GM12891 (cell line): ENCODE results near the gene SOBP.

ENCODE experiments used
- DNase-seq: peaks from one replicate; pipeline ENCODE4 v3.0.0; 2011; ENCODE audit warnings: low spot score; ENCODE audit not compliant: insufficient read length
- FAIRE-seq: peaks from 2 replicates; lab custom pipeline; 2011; peaks lifted over from hg19 to GRCh38; lab: Jason Lieb, UNC
- PAX5 ChIP-seq: IDR thresholded peaks from 2 replicates; pipeline ENCODE4 v1.6.1; 2011; ENCODE audit warnings: low read length, moderate library complexity, mild to moderate bottlenecking; ENCODE audit not compliant: insufficient read depth, severe bottlenecking
- POLR2A ChIP-seq: IDR thresholded peaks from 2 replicates; pipeline ENCODE4 v1.6.1; 2011; ENCODE audit warnings: low read depth, low read length, control low read depth
- POLR2AphosphoS5 ChIP-seq: IDR thresholded peaks from 2 replicates; pipeline ENCODE4 v1.6.1; 2011; ENCODE audit warnings: low read depth, low read length, control low read depth
- POU2F2 ChIP-seq: IDR thresholded peaks from 2 replicates; pipeline ENCODE4 v1.6.1; 2011; ENCODE audit warnings: low read depth, mild to moderate bottlenecking, control low read depth, low read length, moderate library complexity
- SPI1 ChIP-seq: IDR thresholded peaks from 2 replicates; pipeline ENCODE4 v1.6.1; 2011; ENCODE audit warnings: low read depth, low read length, control low read depth
- TAF1 ChIP-seq: IDR thresholded peaks from 2 replicates; pipeline ENCODE4 v1.6.1; 2011; ENCODE audit warnings: low read depth, low read length, control low read depth

SOBP gene

DNA sequence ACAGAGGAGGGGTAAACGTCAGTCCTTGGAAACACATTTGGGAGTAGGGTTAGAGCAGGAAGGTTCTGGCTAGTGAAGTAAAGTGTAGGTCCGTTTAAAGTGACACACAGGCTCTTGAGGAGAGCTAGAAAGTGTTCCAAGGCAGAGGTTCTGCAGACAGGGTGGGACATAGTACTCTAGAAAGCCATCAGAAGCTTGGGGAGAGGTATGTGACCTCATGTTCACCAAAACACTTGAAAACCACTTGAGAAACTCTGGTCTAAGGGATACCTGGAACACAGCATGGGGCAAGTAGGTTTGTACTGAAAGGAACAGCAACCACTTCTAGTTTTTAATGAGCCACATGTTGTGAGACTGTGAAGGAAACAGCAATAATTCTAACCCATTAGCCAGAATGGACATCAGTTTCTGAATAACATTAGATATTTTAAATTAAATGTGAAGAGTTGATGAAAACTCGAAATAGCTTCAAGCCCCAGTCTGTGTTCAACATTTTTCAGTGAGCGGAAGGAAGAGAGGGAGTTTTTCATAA, 49.0 kb downstream of the SOBP start:
- DNase-seq (no peak), FAIRE-seq (no peak)
- TF ChIP-seq POLR2AphosphoS5 (no peak), SPI1 (no peak), PAX5 (no peak), POLR2A (no peak), TAF1 (no peak), POU2F2 (no peak)

DNA sequence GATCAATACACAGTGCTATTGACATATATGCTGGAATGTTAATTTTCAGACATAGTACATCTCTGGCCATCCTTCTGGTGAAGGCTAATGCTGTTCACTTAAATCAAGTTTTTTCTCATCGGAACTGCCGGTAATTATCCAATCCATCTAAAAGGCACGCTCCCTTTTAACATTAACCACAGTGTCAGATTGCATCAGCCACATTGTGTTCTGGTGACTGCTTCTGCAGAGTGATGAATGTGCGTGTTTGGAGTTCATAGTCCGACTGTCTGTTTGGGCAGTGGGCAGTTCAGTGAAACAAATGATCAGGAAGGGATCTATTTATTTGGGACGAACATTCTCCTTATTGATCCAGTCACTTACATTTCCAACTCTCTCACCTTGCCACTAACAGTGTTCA, 49.5 kb downstream of the SOBP start:
- TF ChIP-seq POU2F2 (no peak), POLR2AphosphoS5 (no peak), SPI1 (no peak), POLR2A (no peak), PAX5 (no peak), TAF1 (no peak)
- no peak for FAIRE-seq
- no peak for DNase-seq

DNA sequence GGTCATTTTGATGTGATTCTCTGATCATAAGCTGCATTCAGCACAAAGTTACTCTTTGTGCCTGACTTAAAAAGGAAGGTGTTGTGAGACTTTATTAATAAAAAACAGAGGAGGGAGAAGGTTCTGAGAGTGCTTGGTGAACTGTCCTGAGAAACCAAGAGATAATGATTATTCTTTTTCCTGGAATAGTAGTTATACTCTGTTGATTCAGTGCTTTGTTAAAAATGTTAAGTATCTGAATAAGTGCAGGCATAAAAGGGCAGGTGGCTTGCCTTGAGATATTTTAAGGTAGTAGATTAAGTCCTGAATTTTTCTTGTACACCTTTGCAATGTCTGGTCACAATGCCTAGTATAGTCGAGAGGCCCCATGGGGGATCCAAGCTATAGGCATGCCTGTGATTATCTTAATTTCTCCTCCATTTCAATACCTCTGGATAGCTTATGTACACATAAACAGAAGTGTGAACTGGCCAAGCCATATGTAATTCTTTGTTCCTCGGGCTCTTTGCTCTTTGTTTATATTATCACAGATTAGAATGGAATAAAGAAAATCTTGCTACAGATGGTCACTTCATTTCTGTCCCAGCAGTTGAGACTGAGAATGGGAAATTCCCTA, 50.0 kb downstream of the SOBP start:
- no peak for FAIRE-seq
- TF ChIP-seq POLR2AphosphoS5 (no peak), POU2F2 (no peak), PAX5 (no peak)
- DNase-seq = no peak

DNA sequence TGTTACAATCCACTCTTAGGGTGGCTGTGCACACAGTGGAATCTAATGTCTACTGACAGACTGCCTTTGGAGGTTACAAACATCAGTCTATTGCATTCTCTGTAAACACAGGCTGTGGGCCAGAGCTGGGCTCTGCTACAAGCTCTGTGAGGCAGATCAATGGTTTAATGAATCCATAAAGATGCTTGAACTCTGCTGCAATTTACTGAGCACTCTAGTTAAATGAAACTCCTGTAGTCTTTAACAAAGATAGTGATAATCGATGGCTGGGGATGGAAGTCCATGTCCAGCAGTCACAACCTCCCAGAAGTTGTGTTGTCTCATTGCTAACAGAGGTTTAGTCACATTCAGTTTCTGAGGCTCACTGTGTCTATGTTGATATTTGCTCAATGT, 50.5 kb downstream of the SOBP start:
- no peak for TF ChIP-seq PAX5
- DNase-seq (no peak), FAIRE-seq (no peak)

DNA sequence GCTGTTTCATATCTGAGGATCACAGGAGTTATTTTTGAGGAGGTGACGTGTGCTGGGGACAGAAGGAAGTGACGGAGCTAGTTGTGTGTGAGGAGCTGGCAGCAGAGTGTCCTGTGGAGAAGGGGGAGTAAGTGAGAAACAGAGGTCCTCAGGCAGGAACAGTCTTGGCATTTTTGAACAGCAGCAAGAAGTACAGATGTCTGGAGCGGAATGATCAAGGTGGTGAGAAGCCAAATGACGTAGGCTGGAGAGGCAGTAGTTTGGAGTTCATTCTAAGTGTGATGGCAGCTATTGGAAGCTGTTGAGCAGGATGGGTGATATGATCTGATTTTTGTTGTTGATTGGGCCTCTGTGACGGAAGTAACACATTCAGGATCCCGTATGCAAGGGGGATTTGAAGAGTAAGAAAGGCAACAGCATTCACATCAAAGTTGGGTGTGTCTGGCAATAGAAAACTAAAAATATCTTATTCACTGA, 52.3 kb downstream of the SOBP start:
- no peak for TF ChIP-seq SPI1
- no peak for TF ChIP-seq PAX5
- no peak for TF ChIP-seq POU2F2
- no peak for TF ChIP-seq TAF1
- TF ChIP-seq POLR2AphosphoS5 = no peak
- no peak for TF ChIP-seq POLR2A
- DNase-seq (no peak), FAIRE-seq (no peak)

DNA sequence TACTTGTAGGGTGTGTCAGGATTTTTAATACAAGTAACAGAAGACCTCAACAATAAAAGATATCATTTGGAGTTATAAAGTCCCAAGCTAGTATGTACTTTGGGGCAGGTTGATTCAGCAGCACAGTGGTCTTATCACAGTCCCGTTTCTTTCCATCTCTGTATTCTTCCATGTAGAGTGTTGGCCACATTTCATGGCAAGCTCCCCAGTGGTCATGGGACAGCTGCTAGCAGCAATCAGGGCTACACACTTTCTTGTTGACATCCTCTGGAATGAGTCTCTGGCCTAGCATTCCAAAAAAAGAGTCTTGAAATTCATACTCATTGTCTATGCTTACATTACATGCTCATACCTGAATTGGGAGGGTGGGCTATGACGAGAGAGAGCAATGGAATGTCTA, 53.2 kb downstream of the SOBP start:
- DNase-seq = no peak
- no peak for FAIRE-seq
- no peak for TF ChIP-seq SPI1
- no peak for TF ChIP-seq POU2F2
- no peak for TF ChIP-seq PAX5
- TF ChIP-seq POLR2A = no peak

DNA sequence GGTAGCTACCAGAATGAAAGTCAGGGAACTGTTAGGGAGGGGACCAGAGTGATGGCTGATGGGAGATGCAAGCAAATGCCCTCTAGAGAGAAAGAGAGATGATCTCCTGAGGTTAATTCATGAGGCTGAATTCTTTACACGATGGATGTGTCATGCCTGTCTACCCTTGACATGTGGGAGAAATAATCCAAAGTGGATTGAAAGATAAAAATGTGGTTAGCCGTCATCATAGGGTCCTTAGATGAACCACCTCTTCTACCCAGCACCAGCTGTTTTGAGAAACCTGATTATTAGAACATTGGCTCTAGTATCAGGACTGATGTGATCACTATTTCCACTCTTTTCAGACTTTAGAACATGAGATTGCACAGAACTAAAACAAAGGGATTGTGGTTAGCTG, 53.6 kb downstream of the SOBP start:
- no peak for FAIRE-seq
- TF ChIP-seq SPI1 (no peak), POLR2A (no peak), TAF1 (no peak), POLR2AphosphoS5 (no peak), POU2F2 (no peak), PAX5 (no peak)
- DNase-seq = no peak

DNA sequence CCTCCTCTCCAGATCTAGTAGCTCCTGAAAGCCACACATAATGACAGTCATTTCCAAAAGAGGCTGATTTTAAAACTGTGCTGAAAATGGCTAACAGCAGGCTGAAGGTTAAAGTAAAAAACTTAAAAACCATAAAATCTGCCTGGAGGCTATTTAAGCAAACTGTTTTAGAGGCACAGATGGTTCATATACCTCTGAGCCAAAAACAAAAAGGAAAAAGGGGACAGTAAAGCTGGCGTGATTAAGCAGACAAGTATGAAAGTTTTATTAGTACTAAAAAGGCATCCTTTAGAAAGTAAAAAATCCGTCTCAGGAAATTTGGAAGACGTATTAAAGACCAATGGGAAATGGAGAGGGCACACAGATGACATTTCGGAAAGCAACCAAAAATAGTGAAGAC, 55.8 kb downstream of the SOBP start:
- TF ChIP-seq TAF1 (no peak), SPI1 (no peak), POLR2A (no peak)
- DNase-seq (no peak), FAIRE-seq (no peak)

DNA sequence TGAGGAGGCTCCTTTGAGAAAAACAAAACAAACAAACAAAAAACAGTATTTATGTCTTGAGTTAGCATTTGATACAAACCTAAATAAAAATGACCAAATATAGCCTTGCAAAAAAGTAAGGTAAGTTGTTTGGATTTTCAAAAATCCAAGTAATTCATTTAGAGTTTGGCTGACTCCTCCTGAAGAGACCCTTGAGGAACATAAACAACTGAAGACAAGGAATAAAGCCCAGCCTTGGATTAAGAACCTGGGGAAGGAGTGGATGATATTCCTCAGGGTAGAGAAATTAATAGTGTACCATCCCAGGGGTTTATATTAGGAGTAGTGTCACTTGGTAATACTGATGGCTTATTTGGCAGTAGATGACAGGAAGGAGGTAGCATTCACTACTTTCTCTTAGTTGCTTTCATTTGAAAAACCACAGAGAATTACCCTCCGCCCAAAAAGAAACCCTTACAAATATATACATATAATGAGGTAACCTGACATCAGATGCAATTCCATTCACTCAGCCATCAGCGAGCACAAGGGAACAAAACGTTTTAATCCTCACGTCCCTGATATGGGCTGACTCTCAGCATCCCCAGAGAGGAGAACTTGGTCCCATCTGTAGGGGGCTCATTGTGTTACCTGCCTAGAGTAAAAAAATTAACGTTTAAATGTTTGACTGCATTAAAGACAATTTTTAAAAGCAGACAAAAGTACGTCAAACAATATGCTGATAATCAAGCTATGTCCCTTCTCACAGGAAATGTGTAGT, 57.0 kb downstream of the SOBP start:
- no peak for TF ChIP-seq PAX5
- no peak for TF ChIP-seq POLR2AphosphoS5
- TF ChIP-seq POU2F2 = no peak
- no peak for TF ChIP-seq TAF1
- no peak for TF ChIP-seq SPI1
- TF ChIP-seq POLR2A = no peak
- DNase-seq = no peak
- no peak for FAIRE-seq

DNA sequence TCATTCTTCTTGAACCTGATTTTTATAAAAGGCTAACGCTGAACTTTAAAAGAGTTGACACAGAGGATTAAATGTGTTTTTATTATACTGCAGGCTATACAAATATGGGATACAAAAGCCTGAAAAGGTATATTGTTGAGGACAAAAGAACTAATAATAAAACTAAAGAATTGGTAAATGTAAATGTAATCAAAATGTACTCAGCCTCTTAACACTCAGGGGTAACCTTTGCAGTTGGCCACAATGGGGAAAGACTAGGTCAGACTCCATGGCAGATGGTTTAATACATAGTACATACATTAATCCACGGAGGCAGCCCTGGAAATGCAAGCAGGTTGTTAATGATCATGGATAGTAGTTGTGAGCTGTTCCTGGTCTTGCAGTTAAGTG, 57.5 kb downstream of the SOBP start:
- TF ChIP-seq TAF1 (no peak), POLR2AphosphoS5 (no peak), POU2F2 (no peak), POLR2A (no peak), PAX5 (no peak), SPI1 (no peak)
- DNase-seq = no peak

More for the DNA sequence above, 57.5 kb downstream of the SOBP start:
- FAIRE-seq = no peak
